Measurements from ENCODE around the gene TMC8. TPM values are rescaled to one million over a fixed set of nuclear protein-coding genes. Genes with fewer than 3 reads are reported as not detected.
A peak's percentile ranks its signal among the peaks of the same experiment; 100 is the strongest.
"Not testable (repeated sequence)": the region's sequence is repeated elsewhere in the genome, so short reads cannot be mapped to it uniquely, and the experiment has no call there.

The TMC8 gene
- total and polyA plus RNA-seq, 7 donors = 0.30 to 2.8 (median 0.89) TPM

DNA sequence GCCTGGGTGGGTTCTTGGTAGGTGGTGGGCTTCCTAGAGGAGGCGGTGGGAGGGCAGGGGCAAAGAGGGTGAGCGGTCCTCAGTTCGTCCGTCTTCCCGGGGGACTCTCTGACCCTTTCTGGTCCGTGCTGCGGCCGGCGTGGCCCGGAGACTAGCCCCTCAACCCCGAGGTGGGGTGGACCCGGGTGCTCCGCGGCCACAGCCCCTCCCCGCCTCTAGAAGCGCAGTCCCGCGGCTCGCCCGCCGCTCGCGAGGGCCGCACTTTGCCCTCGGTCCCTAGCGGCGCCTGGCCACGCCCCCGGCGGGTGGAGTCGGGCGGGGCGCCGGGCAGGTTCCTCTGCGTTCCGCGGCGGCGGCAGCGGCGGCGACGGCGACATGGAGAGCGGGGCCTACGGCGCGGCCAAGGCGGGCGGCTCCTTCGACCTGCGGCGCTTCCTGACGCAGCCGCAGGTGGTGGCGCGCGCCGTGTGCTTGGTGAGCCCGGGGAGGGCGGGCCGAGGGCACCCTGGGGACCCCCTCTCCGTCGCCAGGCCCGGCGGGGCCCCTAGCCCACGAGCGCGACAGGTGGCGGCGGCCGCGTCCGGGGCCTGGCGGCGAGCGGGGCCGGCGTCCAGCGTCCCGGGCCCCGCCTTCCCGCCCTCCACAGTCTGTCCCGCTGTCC lies 37.8 kb downstream of the TMC8 start, which contains the start of gene SYNGR2:
SYNGR2 (plus strand) TSS at position 340 of the 661 bp plus-strand sequence; CDS start at position 376, 36 bp downstream.
- DNase-seq (peak; percentile 88 to 92), ATAC-seq (peak; percentile 70 to 81 (median 78))
- H3K4me3 ChIP-seq = peak within 1 kb of the TSS; percentile 83
- intact Hi-C loops (cut with DNase I) = no loop called here
- peaks cover 0 to 22% of the 10 kb centered on the region in 2 donors for H3K36me3 ChIP-seq (ENCODE audit: insufficient read depth in 1 of 2, low read depth in 1 of 2)
- peaks cover 34% of the 10 kb centered on the region for H3K4me1 ChIP-seq
- WGBS, 3 donors = 1 to 4% (median 1%) methylated on average over 14 to 84 of the region's 84 CpGs
- peak within 1 kb of the TSS; percentile 93 for H3K27ac ChIP-seq
- H3K27me3 ChIP-seq (ENCODE audit: insufficient read depth in 3 of 3, low read length in 2 of 3) = no peaks in the 10 kb centered on the region
- TF ChIP-seq CTCF (IDR thresholded peaks at IDR 0.05) = no peak
- no peaks in the 10 kb centered on the region for H3K9me3 ChIP-seq

DNA sequence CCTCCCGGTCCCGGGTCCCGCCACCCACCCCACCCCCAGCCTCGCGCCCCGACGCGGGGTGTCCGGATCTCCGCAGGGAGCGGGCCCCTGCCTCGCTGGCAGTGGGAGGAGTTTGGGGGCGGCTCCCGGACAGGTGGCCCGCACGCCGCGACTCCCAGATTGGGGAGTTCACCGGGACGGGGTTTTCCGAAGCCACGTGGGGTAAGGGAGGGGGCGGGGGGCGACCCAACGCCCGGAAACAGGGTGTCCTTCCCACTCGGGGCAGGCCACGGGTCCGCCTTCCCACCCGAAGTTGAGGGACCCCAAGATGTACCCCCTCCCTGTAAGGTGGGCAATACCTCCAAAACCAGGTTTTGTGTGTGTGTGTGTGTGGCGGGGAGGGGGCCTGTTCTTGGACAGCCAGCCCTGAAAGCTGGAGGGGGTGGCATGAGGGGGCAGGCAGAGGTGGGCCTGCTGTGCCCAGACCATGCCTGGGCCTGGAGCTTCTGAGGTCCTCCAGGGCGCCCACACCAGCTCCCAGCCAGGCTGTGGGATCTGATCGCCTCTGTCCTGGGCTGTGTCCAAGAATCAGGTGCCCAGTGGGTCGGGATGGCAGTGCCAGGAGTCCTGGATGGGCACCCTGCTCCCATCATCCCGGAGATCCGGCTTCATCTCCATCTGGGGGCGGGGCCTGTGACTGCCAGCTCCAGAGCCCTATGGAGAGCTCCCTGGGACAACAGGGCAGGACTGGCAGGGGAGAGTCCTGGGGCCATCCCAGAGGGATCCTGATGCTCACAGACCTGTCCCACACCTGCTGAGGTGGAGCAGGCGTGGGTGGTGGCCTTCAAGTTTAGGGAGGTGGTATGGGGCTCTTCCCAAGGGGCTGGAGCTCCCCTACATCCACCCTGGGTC lies 38.6 kb downstream of the TMC8 start:
- peak; percentile 28 to 48 (median 34) for ATAC-seq
- Histone ChIP-seq H3K27me3 (ENCODE audit: insufficient read depth in 3 of 3, low read length in 2 of 3) (no peaks in the 10 kb centered on the region), H3K4me1 (peaks cover 42% of the 10 kb centered on the region), H3K4me3 (peak overlapping the region; percentile 83), H3K9me3 (no peaks in the 10 kb centered on the region), H3K27ac (peak overlapping the region; percentile 93), H3K36me3 (ENCODE audit: insufficient read depth in 1 of 2, low read depth in 1 of 2) (peaks cover 0 to 22% of the 10 kb centered on the region in 2 donors)
- 7 to 24% (median 12%) methylated on average over 9 to 38 of the region's 38 CpGs for WGBS, 3 donors
- intact Hi-C loops (cut with DNase I) = no loop called here
- peak; percentile 64 to 75 for DNase-seq
- TF ChIP-seq CTCF (IDR thresholded peaks at IDR 0.05) = no peak

DNA sequence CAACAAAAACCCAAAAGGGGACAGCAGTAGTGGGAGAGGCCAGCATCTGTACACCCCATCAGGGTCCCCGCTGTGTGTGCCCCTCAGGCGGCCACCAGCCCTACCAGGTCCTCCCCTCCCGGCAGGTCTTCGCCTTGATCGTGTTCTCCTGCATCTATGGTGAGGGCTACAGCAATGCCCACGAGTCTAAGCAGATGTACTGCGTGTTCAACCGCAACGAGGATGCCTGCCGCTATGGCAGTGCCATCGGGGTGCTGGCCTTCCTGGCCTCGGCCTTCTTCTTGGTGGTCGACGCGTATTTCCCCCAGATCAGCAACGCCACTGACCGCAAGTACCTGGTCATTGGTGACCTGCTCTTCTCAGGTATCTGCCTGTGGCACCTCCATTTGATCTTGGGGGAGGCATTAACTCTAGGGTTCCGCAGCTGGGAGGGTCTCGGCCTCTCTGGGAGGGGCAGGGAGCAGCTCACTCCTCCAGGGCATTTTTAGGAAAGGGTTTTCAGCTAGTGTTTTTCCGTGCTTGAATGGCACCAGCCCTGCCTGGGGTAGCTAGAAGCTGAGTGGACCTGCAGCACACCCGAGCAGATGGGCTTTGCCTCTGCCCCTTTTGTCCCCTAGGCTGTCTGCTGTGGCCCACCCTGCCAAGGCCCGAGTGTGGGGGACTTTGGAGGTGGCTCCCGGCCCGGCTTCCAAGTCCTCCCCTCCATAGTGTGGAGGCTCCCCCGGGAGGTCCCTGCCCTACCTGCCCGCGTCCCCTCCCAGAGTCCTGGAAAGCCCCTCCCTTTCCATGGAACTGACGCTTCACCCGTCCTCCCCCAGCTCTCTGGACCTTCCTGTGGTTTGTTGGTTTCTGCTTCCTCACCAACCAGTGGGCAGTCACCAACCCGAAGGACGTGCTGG lies 40.4 kb downstream of the TMC8 start:
- 81 to 86% (median 86%) methylated on average over 30 to 31 of the region's 31 CpGs for WGBS, 3 donors
- peaks cover 0 to 22% of the 10 kb centered on the region in 2 donors for H3K36me3 ChIP-seq (ENCODE audit: insufficient read depth in 1 of 2, low read depth in 1 of 2)
- no peak for TF ChIP-seq CTCF (IDR thresholded peaks at IDR 0.05)
- H3K4me1 ChIP-seq = peaks cover 60% of the 10 kb centered on the region
- H3K9me3 ChIP-seq = no peaks in the 10 kb centered on the region
- peak overlapping the region; percentile 98 for H3K27ac ChIP-seq
- DNase-seq (no peak), ATAC-seq (no peak)
- intact Hi-C loops (cut with DNase I) = no loop called here
- H3K27me3 ChIP-seq (ENCODE audit: insufficient read depth in 3 of 3, low read length in 2 of 3) = no peaks in the 10 kb centered on the region
- H3K4me3 ChIP-seq = peak overlapping the region; percentile 49

DNA sequence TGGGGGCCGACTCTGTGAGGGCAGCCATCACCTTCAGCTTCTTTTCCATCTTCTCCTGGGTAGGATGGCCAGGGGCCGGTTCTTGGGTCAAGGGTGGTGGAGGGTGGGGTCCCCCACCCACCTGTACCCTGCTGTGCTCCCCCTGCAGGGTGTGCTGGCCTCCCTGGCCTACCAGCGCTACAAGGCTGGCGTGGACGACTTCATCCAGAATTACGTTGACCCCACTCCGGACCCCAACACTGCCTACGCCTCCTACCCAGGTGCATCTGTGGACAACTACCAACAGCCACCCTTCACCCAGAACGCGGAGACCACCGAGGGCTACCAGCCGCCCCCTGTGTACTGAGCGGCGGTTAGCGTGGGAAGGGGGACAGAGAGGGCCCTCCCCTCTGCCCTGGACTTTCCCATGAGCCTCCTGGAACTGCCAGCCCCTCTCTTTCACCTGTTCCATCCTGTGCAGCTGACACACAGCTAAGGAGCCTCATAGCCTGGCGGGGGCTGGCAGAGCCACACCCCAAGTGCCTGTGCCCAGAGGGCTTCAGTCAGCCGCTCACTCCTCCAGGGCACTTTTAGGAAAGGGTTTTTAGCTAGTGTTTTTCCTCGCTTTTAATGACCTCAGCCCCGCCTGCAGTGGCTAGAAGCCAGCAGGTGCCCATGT lies 41.1 kb downstream of the TMC8 start:
- Histone ChIP-seq H3K36me3 (ENCODE audit: insufficient read depth in 1 of 2, low read depth in 1 of 2) (peaks cover 0 to 22% of the 10 kb centered on the region in 2 donors), H3K4me1 (peaks cover 68% of the 10 kb centered on the region), H3K4me3 (peak overlapping the region; percentile 49), H3K27ac (peak overlapping the region; percentile 98)
- H3K9me3 ChIP-seq; DNase-seq; ATAC-seq; intact Hi-C loops (cut with DNase I); H3K27me3 ChIP-seq (ENCODE audit: insufficient read depth in 3 of 3, low read length in 2 of 3): not testable (repeated sequence)
- WGBS, 3 donors = 76 to 90% (median 80%) methylated on average over 18 to 19 of the region's 19 CpGs

Measured in psoas muscle (tissue), 8 donors.